Glutamatergic neuron (in vitro differentiated cells): ENCODE results near the gene TIMP4. TPM values are rescaled to one million over a fixed set of nuclear protein-coding genes. Genes with fewer than 3 reads are reported as not detected.
A peak's percentile ranks its signal among the peaks of the same experiment; 100 is the strongest.

ENCODE experiments used
- DNase-seq: peaks from one replicate; pipeline ENCODE4 v3.0.0; 2022
- H3K27ac Mint-ChIP-seq: one replicate; pipeline ENCODE4 v1.8.0; 2020; ENCODE audit warnings: mild to moderate bottlenecking, mixed read lengths, inconsistent platforms; ENCODE audit not compliant: unreplicated experiment
- H3K27me3 Mint-ChIP-seq: one replicate; pipeline ENCODE4 v1.8.0; 2020; ENCODE audit warnings: mild to moderate bottlenecking, moderate library complexity, mixed read lengths, inconsistent platforms; ENCODE audit not compliant: unreplicated experiment
- H3K36me3 Mint-ChIP-seq: one replicate; pipeline ENCODE4 v1.8.0; 2020; ENCODE audit warnings: mild to moderate bottlenecking, mixed read lengths, inconsistent platforms; ENCODE audit not compliant: unreplicated experiment
- H3K4me1 Mint-ChIP-seq: one replicate; pipeline ENCODE4 v1.8.0; 2020; ENCODE audit warnings: mild to moderate bottlenecking, low read depth, mixed read lengths, inconsistent platforms; ENCODE audit not compliant: unreplicated experiment
- H3K4me3 Mint-ChIP-seq: one replicate; pipeline ENCODE4 v1.8.0; 2020; ENCODE audit warnings: mild to moderate bottlenecking, mixed read lengths, inconsistent platforms; ENCODE audit not compliant: unreplicated experiment
- H3K9me3 Mint-ChIP-seq: one replicate; pipeline ENCODE4 v1.8.0; 2020; ENCODE audit warnings: mild to moderate bottlenecking, moderate library complexity, mixed read lengths, inconsistent platforms; ENCODE audit not compliant: unreplicated experiment
- total RNA-seq: library from RNA; stranded (reverse); fragmentation: NEBNext Ultra II Directional; extraction: Animal tissue kit (Norgen Biotek cat#: 25700); gene quantifications from one replicate; pipeline ENCODE4 v1.2.1, GENCODE V29; 2021; ENCODE audit not compliant: unreplicated experiment
- TF ChIP-seq, protein P1 (sequence below): fragments of 200-600 bp; sonication (generic); IDR thresholded peaks from one replicate; pipeline ENCODE4 v1.5.0; 2021; ENCODE audit not compliant: partially characterized antibody, unreplicated experiment

The TIMP4 gene
- total RNA-seq, 1 donor from 2014 or later, result not detected

GRCh38 chr3:12143949-12144504 lies 14.7 kb downstream of the TIMP4 start:
- Mint-ChIP-seq H3K27ac (no peak overlapping the region), H3K9me3 (peaks cover 4% of the 10 kb centered on the region), H3K27me3 (peaks cover 3% of the 10 kb centered on the region), H3K4me1 (peaks cover 2% of the 10 kb centered on the region), H3K36me3 (no peaks in the 10 kb centered on the region), H3K4me3 (no peak overlapping the region)
- TF ChIP-seq, protein P1, sequence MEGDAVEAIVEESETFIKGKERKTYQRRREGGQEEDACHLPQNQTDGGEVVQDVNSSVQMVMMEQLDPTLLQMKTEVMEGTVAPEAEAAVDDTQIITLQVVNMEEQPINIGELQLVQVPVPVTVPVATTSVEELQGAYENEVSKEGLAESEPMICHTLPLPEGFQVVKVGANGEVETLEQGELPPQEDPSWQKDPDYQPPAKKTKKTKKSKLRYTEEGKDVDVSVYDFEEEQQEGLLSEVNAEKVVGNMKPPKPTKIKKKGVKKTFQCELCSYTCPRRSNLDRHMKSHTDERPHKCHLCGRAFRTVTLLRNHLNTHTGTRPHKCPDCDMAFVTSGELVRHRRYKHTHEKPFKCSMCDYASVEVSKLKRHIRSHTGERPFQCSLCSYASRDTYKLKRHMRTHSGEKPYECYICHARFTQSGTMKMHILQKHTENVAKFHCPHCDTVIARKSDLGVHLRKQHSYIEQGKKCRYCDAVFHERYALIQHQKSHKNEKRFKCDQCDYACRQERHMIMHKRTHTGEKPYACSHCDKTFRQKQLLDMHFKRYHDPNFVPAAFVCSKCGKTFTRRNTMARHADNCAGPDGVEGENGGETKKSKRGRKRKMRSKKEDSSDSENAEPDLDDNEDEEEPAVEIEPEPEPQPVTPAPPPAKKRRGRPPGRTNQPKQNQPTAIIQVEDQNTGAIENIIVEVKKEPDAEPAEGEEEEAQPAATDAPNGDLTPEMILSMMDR, result no peak
- no peak for DNase-seq

DNA sequence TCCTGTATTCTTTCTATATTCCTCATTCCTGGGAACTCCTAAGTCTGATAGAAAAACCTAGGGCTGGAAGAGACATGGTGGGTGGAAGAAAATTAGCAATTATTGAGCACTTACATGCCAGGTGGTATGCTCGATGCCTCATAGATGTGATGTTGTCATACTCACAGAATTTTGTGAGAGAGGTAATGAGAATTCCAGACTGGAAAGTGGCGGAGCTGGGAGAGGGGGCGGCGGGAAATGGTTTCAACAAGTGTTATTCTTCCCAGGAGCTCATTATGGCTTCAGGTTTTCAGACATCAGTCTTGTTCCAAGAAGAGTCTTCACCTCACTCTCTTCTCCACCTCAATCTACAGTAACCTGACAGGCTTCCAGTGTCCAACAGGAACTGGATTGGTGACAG lies 16.2 kb downstream of the TIMP4 start:
- TF ChIP-seq, protein P1, result no peak
- Mint-ChIP-seq H3K27me3 (peaks cover 3% of the 10 kb centered on the region), H3K4me3 (no peak overlapping the region), H3K36me3 (no peaks in the 10 kb centered on the region), H3K4me1 (peaks cover 2% of the 10 kb centered on the region), H3K9me3 (no peaks in the 10 kb centered on the region), H3K27ac (no peak overlapping the region)
- no peak for DNase-seq

GRCh38 chr3:12141350-12141749 lies 17.4 kb downstream of the TIMP4 start:
- no peak overlapping the region for H3K27ac Mint-ChIP-seq
- H3K36me3 Mint-ChIP-seq, result no peaks in the 10 kb centered on the region
- peaks cover 3% of the 10 kb centered on the region for H3K27me3 Mint-ChIP-seq
- no peak overlapping the region for H3K4me3 Mint-ChIP-seq
- peaks cover 2% of the 10 kb centered on the region for H3K4me1 Mint-ChIP-seq
- no peak for DNase-seq
- H3K9me3 Mint-ChIP-seq, result no peaks in the 10 kb centered on the region
- TF ChIP-seq, protein P1, result no peak

DNA sequence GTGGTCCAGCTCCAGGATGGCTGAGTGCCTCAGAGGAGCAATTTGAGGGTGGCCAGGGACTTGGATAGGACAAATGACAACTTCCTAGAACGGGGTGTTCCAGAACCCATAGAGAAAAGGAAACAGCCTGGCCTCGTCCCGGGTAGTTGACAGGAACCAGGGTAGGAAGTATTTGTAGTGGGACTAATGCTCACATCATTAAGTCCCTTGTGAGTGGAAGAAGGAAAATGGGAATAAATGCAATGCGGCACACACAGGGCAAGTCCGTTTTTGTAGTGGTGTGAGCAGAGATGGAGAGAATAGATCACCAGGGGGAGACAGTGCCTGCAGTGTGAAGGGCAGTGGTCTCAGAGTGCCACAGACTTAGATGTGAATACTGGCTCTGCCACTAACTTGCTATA lies 19.6 kb downstream of the TIMP4 start:
- Mint-ChIP-seq H3K4me3 (no peak overlapping the region), H3K27ac (no peak overlapping the region)

DNA sequence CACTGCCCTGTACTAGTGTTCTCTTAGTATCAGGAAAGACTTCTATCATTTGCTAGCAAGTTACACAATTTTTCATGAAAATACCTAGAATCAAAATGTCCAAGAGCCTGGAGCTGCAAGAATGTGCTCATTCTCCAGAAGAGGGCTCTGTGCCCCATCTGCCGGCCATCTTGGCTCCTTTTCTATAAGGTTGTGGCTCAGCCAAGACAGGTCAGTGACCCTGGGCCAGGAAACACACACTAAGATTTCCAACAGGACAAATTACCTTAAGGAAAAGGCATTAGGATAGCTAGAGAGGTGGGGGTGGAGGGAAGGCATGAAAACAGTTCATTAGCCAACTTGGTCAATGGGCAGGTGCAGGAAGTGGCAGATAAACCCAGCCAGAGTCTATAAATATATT lies 20.7 kb downstream of the TIMP4 start:
- H3K9me3 Mint-ChIP-seq, result no peaks in the 10 kb centered on the region
- TF ChIP-seq, protein P1, result no peak

More for the DNA sequence above, 19.6 kb downstream of the TIMP4 start:
- peak; percentile 32 for DNase-seq
- TF ChIP-seq, protein P1, result peak; percentile 29
- H3K36me3 Mint-ChIP-seq, result no peaks in the 10 kb centered on the region
- H3K27me3 Mint-ChIP-seq, result peaks cover 3% of the 10 kb centered on the region
- peaks cover 2% of the 10 kb centered on the region for H3K4me1 Mint-ChIP-seq
- no peaks in the 10 kb centered on the region for H3K9me3 Mint-ChIP-seq

More for the DNA sequence above, 20.7 kb downstream of the TIMP4 start:
- Mint-ChIP-seq H3K4me3 (no peak overlapping the region), H3K4me1 (peaks cover 2% of the 10 kb centered on the region), H3K36me3 (no peaks in the 10 kb centered on the region), H3K27me3 (peaks cover 3% of the 10 kb centered on the region), H3K27ac (no peak overlapping the region)
- peak; percentile 41 for DNase-seq
